Measurements from ENCODE around the gene CNGB1. TPM values are rescaled to one million over a fixed set of nuclear protein-coding genes. Genes with fewer than 3 reads are reported as not detected.

Gene CNGB1
- total and polyA plus RNA-seq, 2 experiments from 2014 or later: not detected

DNA sequence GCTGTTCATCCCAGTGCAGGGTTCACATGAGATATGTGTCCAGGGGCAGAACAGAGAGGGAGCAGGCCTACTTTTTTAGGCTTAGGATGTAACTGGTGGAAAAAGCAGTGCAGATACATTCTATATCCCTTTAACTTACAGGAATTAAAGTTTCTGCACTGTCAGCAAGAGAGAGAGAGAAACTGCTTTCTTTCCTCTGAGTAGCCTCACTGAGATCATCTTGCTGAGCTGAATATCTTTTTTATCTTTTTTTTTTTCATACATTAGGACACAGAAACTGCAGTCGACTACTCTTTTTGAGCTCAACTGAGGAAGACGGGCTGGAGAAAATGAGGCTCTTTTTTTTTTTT, 50.1 kb downstream of the CNGB1 start:
- Histone ChIP-seq H2AFZ (no peak overlapping the region), H3K9me3 (ENCODE audit: low read depth) (no peaks in the 10 kb centered on the region), H3K79me2 (no peaks in the 10 kb centered on the region), H4K20me1 (ENCODE audit: insufficient read depth, poor library complexity, severe bottlenecking) (no peaks in the 10 kb centered on the region), H3K27me3 (no peaks in the 10 kb centered on the region), H3K36me3 (replicated peaks; ENCODE audit: insufficient read depth, low read depth) (no peaks in the 10 kb centered on the region), H3K4me2 (no peak overlapping the region), H3K9me2 (replicated peaks; ENCODE audit: insufficient read depth) (no peaks in the 10 kb centered on the region), H3K27ac (peak overlapping the region; percentile 27), H3K4me1 (ENCODE audit: insufficient read depth) (no peaks in the 10 kb centered on the region), H3K4me3 (no peak overlapping the region)
- no peak for TF ChIP-seq EZH2phosphoT487 (IDR thresholded peaks at IDR 0.05; ENCODE audit: low read depth, severe bottlenecking, unreplicated experiment)
- TF ChIP-seq, protein P1, sequence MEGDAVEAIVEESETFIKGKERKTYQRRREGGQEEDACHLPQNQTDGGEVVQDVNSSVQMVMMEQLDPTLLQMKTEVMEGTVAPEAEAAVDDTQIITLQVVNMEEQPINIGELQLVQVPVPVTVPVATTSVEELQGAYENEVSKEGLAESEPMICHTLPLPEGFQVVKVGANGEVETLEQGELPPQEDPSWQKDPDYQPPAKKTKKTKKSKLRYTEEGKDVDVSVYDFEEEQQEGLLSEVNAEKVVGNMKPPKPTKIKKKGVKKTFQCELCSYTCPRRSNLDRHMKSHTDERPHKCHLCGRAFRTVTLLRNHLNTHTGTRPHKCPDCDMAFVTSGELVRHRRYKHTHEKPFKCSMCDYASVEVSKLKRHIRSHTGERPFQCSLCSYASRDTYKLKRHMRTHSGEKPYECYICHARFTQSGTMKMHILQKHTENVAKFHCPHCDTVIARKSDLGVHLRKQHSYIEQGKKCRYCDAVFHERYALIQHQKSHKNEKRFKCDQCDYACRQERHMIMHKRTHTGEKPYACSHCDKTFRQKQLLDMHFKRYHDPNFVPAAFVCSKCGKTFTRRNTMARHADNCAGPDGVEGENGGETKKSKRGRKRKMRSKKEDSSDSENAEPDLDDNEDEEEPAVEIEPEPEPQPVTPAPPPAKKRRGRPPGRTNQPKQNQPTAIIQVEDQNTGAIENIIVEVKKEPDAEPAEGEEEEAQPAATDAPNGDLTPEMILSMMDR (IDR thresholded peaks at IDR 0.05; ENCODE audit: poor library complexity): no peak
- no peak for TF ChIP-seq EZH2 (IDR thresholded peaks at IDR 0.05; ENCODE audit: borderline replicate concordance)
- WGBS (ENCODE audit: low lambda C conversion rate, missing lambda C conversion rate): 70% methylated on average over 2 of the region's 2 CpGs
- no peak for DNase-seq (ENCODE audit: low spot score)

DNA sequence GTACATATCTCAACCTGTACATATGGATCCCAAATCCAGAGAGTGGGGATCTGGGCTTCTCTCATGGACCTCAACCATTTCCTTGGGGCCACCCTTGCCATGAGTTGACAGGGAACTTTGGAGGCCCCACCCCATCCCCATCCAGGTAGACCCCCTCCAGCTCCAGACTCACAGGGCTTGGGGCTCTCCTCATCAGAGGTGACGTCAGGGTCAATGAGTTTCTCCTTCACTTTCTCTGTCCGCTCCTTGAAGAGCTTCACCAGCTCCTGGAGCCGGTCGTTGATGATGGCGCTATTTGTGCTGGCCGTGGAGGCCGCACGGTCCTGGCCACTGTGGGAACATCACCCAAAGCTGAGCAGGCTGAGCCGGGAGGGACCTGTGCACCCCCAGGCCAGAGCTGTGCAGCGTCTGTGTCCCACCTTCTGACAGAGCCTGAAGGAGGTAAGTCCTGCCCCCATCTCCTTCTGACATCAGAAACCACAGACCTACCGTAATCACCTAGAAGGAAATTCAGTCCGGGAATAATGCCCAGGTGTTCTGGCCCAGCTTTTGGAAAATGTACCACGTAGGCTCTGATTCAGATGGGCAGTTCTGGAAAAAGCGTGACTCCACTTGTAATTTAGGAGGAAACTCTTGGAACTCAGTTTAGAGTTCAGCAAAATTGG, 50.6 kb downstream of the CNGB1 start:
- H3K36me3 ChIP-seq (replicated peaks; ENCODE audit: insufficient read depth, low read depth): no peaks in the 10 kb centered on the region

DNA sequence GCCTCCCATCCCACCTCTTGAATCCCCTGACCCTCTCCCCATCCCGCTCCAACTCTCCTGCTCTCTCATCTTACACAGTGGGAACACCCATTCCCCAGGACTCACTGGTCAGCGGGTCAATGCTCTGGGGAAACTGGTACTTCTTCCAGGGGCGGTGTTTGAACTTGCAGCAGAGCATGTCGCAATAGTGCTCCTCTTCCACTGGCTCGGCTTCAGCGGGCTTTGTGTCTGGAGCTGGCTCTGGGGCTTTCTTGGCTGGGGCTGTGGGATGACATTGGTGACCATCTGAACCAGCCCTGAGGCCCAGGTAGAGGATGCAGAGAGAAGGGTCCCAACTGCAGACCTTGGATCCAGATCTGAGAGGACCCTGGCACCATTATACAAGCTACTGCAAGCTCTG, 51.9 kb downstream of the CNGB1 start:
- no peaks in the 10 kb centered on the region for H4K20me1 ChIP-seq (ENCODE audit: insufficient read depth, poor library complexity, severe bottlenecking)
- no peak overlapping the region for H3K4me3 ChIP-seq
- H3K27ac ChIP-seq: no peak overlapping the region
- H3K9me2 ChIP-seq (replicated peaks; ENCODE audit: insufficient read depth): no peaks in the 10 kb centered on the region
- TF ChIP-seq EZH2phosphoT487 (IDR thresholded peaks at IDR 0.05; ENCODE audit: low read depth, severe bottlenecking, unreplicated experiment): no peak
- TF ChIP-seq EZH2 (IDR thresholded peaks at IDR 0.05; ENCODE audit: borderline replicate concordance): no peak
- TF ChIP-seq, protein P1 (IDR thresholded peaks at IDR 0.05; ENCODE audit: poor library complexity): no peak
- 93% methylated on average over 6 of the region's 6 CpGs for WGBS (ENCODE audit: low lambda C conversion rate, missing lambda C conversion rate)
- DNase-seq (ENCODE audit: low spot score): no peak
- no peaks in the 10 kb centered on the region for H3K27me3 ChIP-seq
- no peak overlapping the region for H3K4me2 ChIP-seq
- H3K79me2 ChIP-seq: no peaks in the 10 kb centered on the region
- no peaks in the 10 kb centered on the region for H3K4me1 ChIP-seq (ENCODE audit: insufficient read depth)
- H2AFZ ChIP-seq: no peak overlapping the region
- no peaks in the 10 kb centered on the region for H3K9me3 ChIP-seq (ENCODE audit: low read depth)
- no peaks in the 10 kb centered on the region for H3K36me3 ChIP-seq (replicated peaks; ENCODE audit: insufficient read depth, low read depth)

More for the DNA sequence above, 50.6 kb downstream of the CNGB1 start:
- Histone ChIP-seq H3K4me2 (no peak overlapping the region), H3K9me2 (replicated peaks; ENCODE audit: insufficient read depth) (no peaks in the 10 kb centered on the region), H3K27ac (peak overlapping the region; percentile 27), H3K4me3 (no peak overlapping the region), H4K20me1 (ENCODE audit: insufficient read depth, poor library complexity, severe bottlenecking) (no peaks in the 10 kb centered on the region), H3K79me2 (no peaks in the 10 kb centered on the region), H2AFZ (no peak overlapping the region), H3K9me3 (ENCODE audit: low read depth) (no peaks in the 10 kb centered on the region), H3K27me3 (no peaks in the 10 kb centered on the region), H3K4me1 (ENCODE audit: insufficient read depth) (no peaks in the 10 kb centered on the region)
- TF ChIP-seq, protein P1 (IDR thresholded peaks at IDR 0.05; ENCODE audit: poor library complexity): no peak
- TF ChIP-seq EZH2 (IDR thresholded peaks at IDR 0.05; ENCODE audit: borderline replicate concordance) (no peak), EZH2phosphoT487 (IDR thresholded peaks at IDR 0.05; ENCODE audit: low read depth, severe bottlenecking, unreplicated experiment) (no peak)
- 85% methylated on average over 14 of the region's 14 CpGs for WGBS (ENCODE audit: low lambda C conversion rate, missing lambda C conversion rate)
- DNase-seq (ENCODE audit: low spot score): no peak
